ENCODE results near the gene SSBP2. TPM values are rescaled to one million over a fixed set of nuclear protein-coding genes. Genes with fewer than 3 reads are reported as not detected.
A peak's percentile ranks its signal among the peaks of the same experiment; 100 is the strongest.

The SSBP2 gene
- total RNA-seq, 1 donor from 2014 or later = 7.9 TPM

DNA sequence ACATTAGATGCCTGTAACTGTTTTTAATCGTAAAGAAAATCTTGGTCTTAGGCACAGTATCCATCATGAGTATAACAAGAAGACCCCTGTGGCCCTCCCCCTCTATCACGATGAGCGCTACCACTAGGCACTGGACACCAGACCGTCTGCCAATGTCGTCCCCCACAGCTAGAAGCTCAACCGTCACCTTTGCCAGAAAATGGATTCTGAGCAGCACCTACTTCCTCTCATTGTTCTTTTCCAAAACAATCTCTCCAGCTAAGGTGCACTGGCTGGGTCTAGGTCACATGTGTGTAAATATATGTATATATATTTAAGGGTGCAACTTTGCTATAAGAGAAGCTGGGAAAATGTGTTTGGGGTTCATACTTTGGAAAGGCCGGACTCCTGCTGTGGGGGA, 15.7 kb upstream of the SSBP2 start:
- no peaks in the 10 kb centered on the region for H3K36me3 ChIP-seq (ENCODE audit: control insufficient read depth, insufficient read depth, low read length)
- DNase-seq (ENCODE audit: low read depth) = no peak
- TF ChIP-seq, protein P1, sequence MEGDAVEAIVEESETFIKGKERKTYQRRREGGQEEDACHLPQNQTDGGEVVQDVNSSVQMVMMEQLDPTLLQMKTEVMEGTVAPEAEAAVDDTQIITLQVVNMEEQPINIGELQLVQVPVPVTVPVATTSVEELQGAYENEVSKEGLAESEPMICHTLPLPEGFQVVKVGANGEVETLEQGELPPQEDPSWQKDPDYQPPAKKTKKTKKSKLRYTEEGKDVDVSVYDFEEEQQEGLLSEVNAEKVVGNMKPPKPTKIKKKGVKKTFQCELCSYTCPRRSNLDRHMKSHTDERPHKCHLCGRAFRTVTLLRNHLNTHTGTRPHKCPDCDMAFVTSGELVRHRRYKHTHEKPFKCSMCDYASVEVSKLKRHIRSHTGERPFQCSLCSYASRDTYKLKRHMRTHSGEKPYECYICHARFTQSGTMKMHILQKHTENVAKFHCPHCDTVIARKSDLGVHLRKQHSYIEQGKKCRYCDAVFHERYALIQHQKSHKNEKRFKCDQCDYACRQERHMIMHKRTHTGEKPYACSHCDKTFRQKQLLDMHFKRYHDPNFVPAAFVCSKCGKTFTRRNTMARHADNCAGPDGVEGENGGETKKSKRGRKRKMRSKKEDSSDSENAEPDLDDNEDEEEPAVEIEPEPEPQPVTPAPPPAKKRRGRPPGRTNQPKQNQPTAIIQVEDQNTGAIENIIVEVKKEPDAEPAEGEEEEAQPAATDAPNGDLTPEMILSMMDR (IDR thresholded peaks at IDR 0.05; ENCODE audit: insufficient read depth, low read length, severe bottlenecking) = no peak
- H3K27me3 ChIP-seq (ENCODE audit: control insufficient read depth, insufficient read depth, low read length) = no peaks in the 10 kb centered on the region
- no peak overlapping the region for H3K4me3 ChIP-seq (ENCODE audit: low read depth, low read length)
- FAIRE-seq = no peak

DNA sequence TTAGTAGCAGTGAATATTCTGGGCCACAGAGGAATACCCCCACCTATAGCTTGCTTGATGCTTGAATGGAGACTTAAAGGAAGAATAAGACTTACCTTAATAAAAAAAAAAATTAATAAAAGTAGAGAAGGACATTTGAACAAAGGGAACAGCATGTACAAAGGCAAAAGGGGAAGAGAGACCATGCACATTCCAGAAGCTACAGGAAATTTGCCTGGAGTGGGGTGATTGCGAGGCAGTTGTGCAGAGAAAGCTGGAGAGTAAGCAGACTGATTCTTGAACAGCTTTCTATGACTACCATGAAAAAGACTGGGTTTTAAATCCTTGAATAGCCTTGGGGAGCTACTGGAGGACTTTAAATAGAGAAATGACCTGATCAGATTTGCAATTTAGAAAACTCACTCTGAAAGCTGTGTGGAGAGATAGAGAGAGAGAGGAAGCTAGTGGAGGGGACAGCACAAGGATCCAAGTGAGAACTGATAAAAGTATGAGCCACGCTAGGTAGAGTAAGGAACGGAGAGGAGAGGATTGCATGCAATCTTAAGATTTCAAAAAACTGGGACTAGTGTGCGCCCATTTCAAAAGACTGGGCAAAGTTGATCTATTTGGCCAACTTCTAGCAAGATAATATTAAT, 12.5 kb upstream of the SSBP2 start:
- no peak for DNase-seq (ENCODE audit: low read depth)
- Histone ChIP-seq H3K36me3 (ENCODE audit: control insufficient read depth, insufficient read depth, low read length) (no peaks in the 10 kb centered on the region), H3K27me3 (ENCODE audit: control insufficient read depth, insufficient read depth, low read length) (no peaks in the 10 kb centered on the region), H3K4me3 (ENCODE audit: low read depth, low read length) (no peak overlapping the region)
- TF ChIP-seq, protein P1 (IDR thresholded peaks at IDR 0.05; ENCODE audit: insufficient read depth, low read length, severe bottlenecking) = no peak
- no peak for FAIRE-seq

DNA sequence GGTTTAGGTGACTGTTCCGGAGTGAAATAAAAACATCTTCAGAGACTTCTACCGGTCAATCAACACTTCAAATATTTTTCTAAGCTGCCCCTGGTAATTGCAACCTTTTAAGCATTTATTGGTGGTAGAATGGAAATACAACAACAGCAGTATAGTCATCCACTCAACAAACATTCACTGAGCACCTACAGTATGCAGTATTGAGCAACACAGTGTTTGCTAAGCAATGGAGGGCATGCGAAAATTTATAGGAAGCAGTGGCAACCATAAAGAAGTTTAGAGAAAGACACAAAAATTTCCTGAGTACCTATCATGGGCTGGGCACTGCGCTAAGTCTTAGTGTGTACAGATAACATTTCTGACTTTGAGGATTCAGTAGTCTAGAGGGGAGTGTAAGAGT, 12.0 kb upstream of the SSBP2 start:
- H3K27me3 ChIP-seq (ENCODE audit: control insufficient read depth, insufficient read depth, low read length) = no peaks in the 10 kb centered on the region
- H3K4me3 ChIP-seq (ENCODE audit: low read depth, low read length) = no peak overlapping the region
- TF ChIP-seq, protein P1 (IDR thresholded peaks at IDR 0.05; ENCODE audit: insufficient read depth, low read length, severe bottlenecking) = no peak
- no peaks in the 10 kb centered on the region for H3K36me3 ChIP-seq (ENCODE audit: control insufficient read depth, insufficient read depth, low read length)
- no peak for FAIRE-seq
- no peak for DNase-seq (ENCODE audit: low read depth)

DNA sequence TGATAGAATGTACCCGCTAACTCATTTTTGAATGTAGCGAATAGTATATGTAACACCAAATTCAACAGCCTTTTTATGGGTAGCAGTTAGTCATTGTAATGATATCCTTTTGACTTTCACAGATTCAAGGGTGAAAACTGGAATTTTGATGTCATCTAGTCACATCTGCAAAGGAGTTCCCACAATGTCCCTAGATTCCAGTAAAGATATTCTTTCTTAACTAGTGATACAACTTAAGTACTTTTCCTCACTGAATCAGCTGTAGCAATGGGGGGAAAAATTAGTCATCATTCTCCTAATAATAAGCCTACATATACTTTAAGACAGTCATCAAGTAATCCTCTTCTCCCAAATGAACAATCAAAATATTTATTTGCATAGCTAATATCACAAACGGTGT, 11.5 kb upstream of the SSBP2 start:
- Histone ChIP-seq H3K36me3 (ENCODE audit: control insufficient read depth, insufficient read depth, low read length) (no peaks in the 10 kb centered on the region), H3K27me3 (ENCODE audit: control insufficient read depth, insufficient read depth, low read length) (no peaks in the 10 kb centered on the region), H3K4me3 (ENCODE audit: low read depth, low read length) (no peak overlapping the region)
- TF ChIP-seq, protein P1 (IDR thresholded peaks at IDR 0.05; ENCODE audit: insufficient read depth, low read length, severe bottlenecking) = no peak
- FAIRE-seq (no peak), DNase-seq (ENCODE audit: low read depth) (peak; percentile 67)

DNA sequence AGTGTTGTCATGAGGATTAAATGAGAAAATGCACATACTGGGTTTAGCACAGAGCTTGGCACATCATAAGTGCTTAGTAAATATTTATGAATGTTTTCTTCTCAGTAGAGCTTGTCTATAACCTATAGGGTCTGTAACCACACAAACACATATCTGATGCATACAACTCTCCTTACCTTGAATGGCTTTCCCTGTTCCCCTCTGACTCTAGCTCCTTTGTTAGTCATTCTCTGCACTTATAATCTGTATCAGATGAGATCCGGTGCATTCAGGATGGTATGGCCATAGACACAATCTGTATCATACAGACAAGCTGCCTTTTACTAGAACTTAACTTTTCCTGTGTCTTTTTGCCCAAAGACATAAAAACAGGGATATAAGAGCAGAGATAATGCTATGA, 11.1 kb upstream of the SSBP2 start:
- H3K36me3 ChIP-seq (ENCODE audit: control insufficient read depth, insufficient read depth, low read length) = no peaks in the 10 kb centered on the region
- FAIRE-seq (no peak), DNase-seq (ENCODE audit: low read depth) (no peak)
- TF ChIP-seq, protein P1 (IDR thresholded peaks at IDR 0.05; ENCODE audit: insufficient read depth, low read length, severe bottlenecking) = no peak
- no peak overlapping the region for H3K4me3 ChIP-seq (ENCODE audit: low read depth, low read length)
- H3K27me3 ChIP-seq (ENCODE audit: control insufficient read depth, insufficient read depth, low read length) = no peaks in the 10 kb centered on the region

DNA sequence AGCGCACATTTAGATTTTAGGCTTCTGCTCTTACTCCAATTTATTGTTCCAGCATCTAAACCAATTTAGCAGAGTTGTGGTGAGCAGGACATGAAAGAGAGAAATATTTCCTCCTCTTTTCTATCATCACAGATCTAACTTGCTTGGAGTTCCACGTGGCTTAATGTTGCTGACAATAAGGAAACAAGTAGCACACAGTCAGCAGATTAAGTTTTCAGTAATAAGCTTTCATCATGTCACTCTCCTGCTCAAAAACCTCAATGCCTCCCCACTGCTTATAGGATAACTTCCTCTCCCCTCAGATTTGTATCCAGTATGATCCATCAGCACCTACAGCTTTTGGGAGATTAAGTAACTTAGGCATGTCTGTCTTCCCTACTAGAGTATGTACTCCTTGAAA, 10.4 kb upstream of the SSBP2 start:
- no peaks in the 10 kb centered on the region for H3K36me3 ChIP-seq (ENCODE audit: control insufficient read depth, insufficient read depth, low read length)
- no peaks in the 10 kb centered on the region for H3K27me3 ChIP-seq (ENCODE audit: control insufficient read depth, insufficient read depth, low read length)
- DNase-seq (ENCODE audit: low read depth) = no peak
- FAIRE-seq = no peak
- H3K4me3 ChIP-seq (ENCODE audit: low read depth, low read length) = no peak overlapping the region
- TF ChIP-seq, protein P1 (IDR thresholded peaks at IDR 0.05; ENCODE audit: insufficient read depth, low read length, severe bottlenecking) = no peak
